HG02763 (cell line): Measurements from ENCODE around the gene MISP.

Source experiments
- ATAC-seq: cut with Tn5 transposase; IDR thresholded peaks from one replicate; pipeline ENCODE4 v1.9.1; 2021; ENCODE audit warnings: mild to moderate bottlenecking, moderate library complexity; ENCODE audit not compliant: unreplicated experiment

Gene MISP

DNA sequence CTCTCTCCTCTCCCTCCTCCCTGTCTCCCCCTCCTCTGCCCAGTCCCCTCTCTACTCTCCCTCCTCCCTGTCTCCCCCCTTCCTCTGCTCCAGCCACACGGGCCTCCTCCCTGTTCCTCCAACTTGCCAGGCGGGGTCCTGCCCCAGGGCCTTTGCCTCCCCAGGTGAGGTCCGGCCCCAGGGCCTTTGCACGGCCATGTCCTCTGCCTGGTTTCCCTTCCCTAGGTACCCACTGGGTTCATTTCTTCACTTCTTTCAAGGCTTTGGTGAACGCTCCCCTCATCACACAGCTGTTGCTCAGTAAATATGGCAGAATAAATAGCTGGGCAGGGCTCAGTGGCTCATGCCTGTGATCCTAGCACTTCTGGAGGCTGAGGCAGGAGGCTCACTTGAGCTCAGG, 21.2 kb downstream of the MISP start:
- ATAC-seq: no peak

DNA sequence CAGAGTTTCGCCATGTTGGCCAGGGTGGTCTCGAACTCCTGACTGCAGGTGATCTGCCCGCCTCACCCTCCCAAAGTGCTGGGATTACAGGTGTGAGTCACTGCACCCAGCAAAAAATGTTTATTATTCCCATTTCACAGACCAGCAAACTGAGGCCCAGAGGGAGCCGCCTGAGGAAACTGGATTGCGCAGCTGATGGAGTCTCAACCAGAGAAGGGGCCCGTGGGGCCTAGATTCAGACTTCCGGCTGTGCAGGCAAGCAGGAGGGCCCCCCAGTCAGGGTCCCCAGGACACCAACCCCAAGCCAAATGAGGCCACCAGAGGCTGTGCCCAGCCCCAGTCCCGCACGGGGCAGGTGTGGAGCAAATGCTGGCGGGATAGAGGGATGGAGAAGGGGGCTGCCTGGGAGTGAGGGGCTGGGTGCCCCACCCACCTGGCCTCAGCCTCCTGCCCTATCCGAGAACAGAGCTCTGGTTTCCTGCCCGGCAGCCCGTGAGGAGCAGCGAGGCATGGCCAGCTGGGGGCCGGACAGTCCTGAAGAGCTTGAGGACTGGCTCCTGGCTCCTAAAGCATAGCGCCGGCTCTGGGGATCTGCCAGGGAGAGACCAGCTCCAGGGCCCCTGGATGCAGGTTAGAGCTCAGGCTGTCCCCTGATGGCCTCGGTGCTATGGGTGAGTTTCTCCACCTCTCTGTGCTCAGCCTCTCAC, 22.0 kb downstream of the MISP start:
- ATAC-seq: no peak

GRCh38 chr19:776549-776948, 25.6 kb downstream of the MISP start:
- ATAC-seq: no peak

GRCh38 chr19:778910-779653, 28.2 kb downstream of the MISP start:
- no peak for ATAC-seq

DNA sequence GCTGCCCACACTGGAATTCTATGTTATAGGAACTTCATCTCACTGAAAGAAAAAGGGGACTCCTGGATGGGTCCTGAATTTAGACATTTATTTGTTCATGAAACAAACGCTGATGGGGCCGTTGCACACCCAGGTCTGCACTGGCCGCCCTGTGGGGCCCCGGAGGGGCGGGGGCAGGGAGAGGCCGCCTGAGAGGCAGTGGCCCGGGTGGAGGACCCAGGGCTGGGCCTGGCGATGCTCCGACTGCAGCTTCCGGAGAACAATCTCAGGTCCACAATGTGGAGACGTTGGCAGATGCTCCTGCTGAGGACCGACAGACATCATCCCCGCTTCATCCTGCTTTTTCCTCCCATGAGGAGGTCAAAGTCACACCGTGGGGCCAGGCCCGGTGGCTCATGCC, 30.0 kb downstream of the MISP start:
- ATAC-seq: no peak

GRCh38 chr19:781800-782184, 30.9 kb downstream of the MISP start:
- no peak for ATAC-seq

DNA sequence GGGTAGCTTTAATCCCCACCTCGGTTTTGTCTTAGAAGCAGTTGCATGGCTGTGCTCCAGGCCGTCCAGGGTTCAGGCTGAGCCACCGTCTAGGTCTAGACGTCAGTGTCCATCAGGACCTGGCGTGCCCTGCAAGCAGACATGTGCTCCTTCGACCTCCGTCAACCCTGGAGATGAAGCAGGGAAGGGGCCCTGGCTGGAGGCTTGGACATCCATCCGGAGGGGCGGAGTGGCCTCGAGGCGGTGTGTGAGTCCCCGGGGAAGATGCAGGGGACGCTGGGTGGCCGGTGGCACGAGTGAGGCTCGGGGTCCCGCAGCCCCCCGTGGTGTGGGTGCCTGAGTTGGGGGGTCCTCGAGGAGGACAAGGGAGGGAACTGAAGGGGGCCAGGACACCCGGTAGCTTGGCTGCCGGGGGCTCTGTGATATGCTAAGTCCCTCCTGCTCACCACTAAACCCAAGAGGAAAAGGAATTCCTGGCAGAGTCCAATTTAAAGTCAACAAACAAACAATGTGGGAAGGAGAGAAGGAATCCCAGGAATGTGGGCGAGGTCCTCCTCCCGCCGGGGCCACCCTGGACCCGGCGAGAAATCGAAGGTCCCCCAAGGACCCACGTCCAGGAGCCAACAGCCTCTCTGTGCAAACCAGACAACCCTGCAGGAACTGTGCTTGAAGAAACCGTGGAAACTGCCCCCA, 31.4 kb downstream of the MISP start:
- no peak for ATAC-seq

GRCh38 chr19:782878-783668, 32.2 kb downstream of the MISP start:
- no peak for ATAC-seq

- no peak for ATAC-seq
Measured at GRCh38 chr19:784541-784940, 33.6 kb downstream of the MISP start.

DNA sequence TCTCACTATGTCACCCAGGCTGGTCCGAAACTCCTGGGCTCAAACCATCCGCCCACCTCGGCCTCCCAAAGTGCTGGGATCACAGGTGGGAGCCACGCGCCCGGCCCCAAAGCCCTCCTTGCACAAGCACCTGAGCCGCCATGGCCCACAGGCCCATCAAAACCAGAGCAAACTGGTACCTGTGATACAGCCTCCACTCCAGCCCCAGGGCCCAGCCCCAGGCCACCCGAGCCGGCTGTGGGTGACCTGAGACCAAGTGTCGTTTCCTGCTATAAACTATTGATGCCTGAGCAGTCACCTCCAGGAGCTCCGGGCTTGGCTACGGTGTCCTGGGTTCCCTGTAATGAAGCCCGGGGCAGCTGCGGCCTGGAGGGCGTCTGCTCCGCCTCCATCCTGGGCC, 36.6 kb downstream of the MISP start:
- ATAC-seq: no peak

DNA sequence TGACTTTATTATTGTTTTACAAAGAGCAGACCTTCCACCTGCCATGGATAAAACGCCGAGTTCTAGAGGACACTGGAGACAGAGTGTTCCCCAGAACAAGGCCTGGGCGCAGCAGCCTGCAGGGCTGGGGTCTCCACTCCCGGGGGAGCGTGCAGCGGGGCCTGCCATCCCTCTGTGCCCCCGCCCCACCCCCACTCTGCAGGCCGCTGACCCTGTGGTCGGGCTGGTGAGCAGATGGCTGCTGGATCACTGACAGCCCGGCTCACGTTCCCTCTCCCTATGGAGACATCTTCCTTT, 37.7 kb downstream of the MISP start:
- ATAC-seq: no peak

DNA sequence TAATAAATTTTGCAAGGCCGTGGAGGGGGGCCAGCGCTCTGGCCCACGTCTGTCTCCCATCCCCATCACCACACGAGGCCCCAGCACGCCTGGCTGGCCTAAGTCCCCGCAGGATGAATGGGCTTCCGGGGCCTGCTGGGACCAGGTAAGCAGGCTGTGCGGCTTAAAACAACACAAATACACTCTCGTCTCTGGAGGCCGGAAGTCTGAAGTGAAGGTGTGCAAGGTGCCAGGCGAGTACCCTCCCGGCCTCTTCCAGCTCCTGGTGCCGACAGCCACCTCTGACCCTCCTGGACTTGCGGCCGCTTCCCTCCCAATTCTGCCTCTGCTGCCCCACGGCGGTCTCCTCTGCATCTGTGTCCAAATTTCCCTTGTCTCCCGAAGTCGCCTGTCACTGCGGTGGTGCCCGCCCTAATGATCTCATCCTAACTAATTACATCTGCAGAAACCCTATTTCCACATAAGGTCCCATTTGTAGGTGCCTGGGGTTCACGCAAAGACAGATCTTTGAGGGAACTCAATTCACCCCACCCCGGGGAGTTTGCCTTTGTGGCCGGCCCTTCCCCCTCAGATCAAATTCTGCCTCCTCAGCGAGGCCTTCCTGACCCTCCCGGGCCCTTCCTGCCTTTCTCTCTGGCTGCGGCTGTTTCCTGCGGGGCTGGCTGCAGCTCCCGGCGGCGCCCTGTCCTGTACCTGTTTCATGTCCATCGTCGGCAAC, 38.2 kb downstream of the MISP start:
- no peak for ATAC-seq

GRCh38 chr19:789701-790060, 38.8 kb downstream of the MISP start:
- no peak for ATAC-seq

DNA sequence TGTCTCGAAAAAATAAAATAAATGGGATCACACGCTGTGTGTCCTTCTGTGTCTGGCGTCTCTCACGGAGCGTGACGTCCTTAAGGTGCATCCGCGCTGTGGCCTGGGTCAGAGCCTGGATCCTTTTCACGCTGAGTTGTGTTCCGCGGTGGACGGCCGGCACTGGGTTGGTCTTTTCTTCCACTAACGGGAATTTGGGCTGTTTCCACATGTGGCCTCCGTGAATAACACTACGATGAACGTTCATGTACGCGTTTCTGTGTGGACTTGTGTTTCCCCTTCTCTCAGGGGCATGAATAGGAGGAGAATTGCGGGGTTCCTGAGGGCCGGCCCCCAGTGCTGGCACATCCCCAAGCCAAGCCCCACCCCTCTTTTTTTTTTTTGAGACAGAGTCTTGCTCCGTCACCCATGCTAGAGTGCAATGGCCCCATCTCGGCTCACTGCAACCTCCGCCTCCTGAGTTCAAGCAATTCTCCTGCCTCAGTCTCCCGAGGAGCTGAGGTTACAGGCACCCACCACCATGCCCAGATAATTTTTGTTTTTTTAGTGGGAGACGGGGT, 40.2 kb downstream of the MISP start:
- ATAC-seq: no peak

DNA sequence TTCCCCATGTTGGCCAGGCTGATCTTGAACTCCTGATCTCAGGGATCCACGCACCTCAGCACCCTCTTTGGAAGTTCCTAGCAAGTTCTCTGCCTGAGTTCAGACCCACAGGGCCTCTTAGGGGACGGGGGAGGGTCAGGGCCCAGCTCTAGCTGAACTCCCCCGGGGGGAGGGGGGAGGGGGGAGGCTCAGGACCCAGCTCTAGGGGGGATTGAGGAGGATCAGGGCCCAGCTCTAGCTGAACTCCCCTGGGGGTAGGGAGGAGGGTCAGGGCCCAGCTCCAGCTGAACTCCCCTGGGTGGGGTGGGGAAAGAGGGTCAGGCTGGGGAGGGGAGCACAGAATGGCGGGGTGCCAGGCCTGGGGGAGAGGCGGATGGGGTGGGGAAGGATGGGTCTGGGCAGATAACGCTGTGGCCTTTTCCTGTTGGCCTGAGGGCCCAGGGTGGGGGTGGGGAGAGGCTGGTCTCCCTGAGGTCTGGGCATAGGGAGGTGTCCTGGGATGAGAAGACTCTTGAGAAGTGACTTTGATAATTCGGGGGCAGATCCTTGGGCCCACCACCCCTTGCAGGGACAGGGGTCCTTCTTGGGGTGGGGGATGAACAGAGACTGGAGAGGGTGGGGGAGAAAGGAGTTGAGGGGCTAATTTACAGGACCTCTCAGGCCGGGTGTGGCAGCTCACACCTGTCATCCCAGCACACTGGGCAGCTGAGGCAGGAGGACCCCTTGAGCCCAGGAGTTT, 40.8 kb downstream of the MISP start:
- no peak for ATAC-seq

- no peak for ATAC-seq
Measured at GRCh38 chr19:792306-792885, 41.5 kb downstream of the MISP start.

GRCh38 chr19:793806-794205, 42.9 kb downstream of the MISP start:
- ATAC-seq: no peak

DNA sequence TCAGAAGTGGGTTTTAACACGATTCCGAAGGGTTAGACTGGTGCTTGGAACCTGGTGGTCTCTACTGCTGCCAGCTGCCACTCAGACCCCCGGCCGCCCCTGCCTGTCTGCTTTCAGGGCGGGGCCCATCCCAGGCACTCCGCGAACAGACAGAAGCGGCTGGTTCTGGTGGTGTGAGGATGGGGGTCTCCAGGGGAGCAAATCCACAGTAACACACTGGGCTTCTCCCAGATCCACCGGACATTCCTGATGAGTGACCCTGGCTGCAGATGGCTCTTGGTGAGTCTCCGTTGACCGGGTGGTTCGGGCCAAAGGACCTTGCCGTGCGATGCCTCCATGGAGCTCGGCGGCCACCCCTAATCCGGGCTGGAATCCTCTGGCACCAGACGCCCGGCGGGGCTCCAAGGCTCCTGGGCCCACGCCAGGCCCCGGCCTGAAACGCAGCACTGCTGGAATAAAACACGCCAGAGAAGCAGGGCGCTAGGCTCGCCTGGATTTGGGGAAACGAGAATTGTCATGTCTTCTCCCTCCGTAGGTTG, 44.2 kb downstream of the MISP start:
- no peak for ATAC-seq
